ENCODE results near the gene DARS1. TPM values are rescaled to one million over a fixed set of nuclear protein-coding genes. Genes with fewer than 3 reads are reported as not detected.

Gene DARS1
- total RNA-seq, 4 donors from 2014 or later = 27.1 to 127 (median 62.1) TPM

DNA sequence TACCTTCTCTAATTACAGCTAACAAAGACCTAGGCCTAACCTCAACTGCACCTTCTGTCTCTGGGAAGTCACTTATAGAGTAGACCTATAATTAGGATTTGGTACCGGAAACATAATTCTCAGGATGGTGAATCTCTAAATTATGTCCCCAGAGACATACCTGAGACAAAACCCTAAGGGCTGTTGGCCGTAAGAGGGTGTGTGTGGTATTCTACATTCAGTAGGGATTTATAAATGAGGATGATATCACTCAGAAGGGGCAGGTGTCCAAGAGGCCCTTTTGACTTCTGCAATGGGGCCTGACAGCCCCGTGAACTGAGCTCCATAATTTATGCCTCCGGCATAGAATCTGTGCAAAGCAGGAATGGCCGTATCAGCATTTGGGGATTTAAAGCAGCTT lies 13.5 kb upstream of the DARS1 start:
- Histone ChIP-seq H3K27ac (no peak overlapping the region), H3K4me3 (no peak overlapping the region), H3K4me1 (no peaks in the 10 kb centered on the region), H3K27me3 (no peaks in the 10 kb centered on the region), H3K36me3 (no peaks in the 10 kb centered on the region), H3K9me3 (no peaks in the 10 kb centered on the region)
- no peak for TF ChIP-seq CTCF (IDR thresholded peaks at IDR 0.05)
- no peak for TF ChIP-seq POLR2A (IDR thresholded peaks at IDR 0.05)
- no peak for DNase-seq
- intact Hi-C loops (cut with DNase I; ENCODE audit: low total_unique reads) = no loop called here

DNA sequence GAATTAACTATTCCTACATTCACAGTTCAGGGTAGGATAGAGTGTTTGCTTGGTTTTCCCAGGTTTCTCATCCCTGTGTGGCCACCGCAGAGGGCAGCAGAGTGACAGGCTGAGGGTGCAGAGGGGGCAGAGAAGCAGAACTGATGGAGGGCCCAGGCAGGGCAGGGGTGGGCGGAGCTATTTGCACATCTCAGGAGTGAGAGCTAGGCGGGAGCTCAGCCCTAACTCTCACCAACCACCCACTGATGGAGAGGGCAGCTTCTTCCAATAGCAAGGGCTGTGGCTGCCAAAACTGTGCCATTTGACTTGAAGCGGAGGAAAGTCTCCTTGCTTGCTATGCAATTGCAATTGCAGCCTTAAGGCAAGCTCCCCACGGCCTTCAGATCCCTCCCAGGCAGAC lies 12.0 kb upstream of the DARS1 start:
- Histone ChIP-seq H3K4me1 (no peaks in the 10 kb centered on the region), H3K4me3 (no peak overlapping the region), H3K27me3 (no peaks in the 10 kb centered on the region), H3K27ac (no peak overlapping the region), H3K36me3 (no peaks in the 10 kb centered on the region), H3K9me3 (no peaks in the 10 kb centered on the region)
- TF ChIP-seq POLR2A (IDR thresholded peaks at IDR 0.05) = no peak
- TF ChIP-seq CTCF (IDR thresholded peaks at IDR 0.05) = no peak
- intact Hi-C loops (cut with DNase I; ENCODE audit: low total_unique reads) = no loop called here
- no peak for DNase-seq

DNA sequence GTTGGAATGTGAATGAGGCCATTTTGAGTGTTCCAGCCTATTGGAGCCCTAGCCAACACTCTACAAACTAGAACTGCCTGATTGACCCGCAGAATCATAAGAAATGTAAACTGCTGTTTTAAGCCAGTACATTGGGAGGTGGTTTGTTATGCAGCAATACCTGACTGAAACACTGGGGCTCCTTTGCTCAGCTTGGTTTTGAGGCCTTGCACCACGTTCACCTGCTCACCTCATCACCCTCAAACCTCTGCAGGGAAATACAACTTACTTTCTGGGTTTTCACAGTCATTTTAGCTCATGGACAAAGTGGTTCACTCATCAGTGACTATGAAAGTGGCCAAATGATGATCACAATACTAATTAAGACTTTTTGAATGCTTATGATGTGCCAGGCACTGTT lies 10.9 kb upstream of the DARS1 start:
- Histone ChIP-seq H3K36me3 (no peaks in the 10 kb centered on the region), H3K9me3 (no peaks in the 10 kb centered on the region), H3K27me3 (no peaks in the 10 kb centered on the region), H3K4me1 (no peaks in the 10 kb centered on the region), H3K4me3 (no peak overlapping the region), H3K27ac (no peak overlapping the region)
- TF ChIP-seq POLR2A (IDR thresholded peaks at IDR 0.05) (no peak), CTCF (IDR thresholded peaks at IDR 0.05) (no peak)
- intact Hi-C loops (cut with DNase I; ENCODE audit: low total_unique reads) = no loop called here
- no peak for DNase-seq

DNA sequence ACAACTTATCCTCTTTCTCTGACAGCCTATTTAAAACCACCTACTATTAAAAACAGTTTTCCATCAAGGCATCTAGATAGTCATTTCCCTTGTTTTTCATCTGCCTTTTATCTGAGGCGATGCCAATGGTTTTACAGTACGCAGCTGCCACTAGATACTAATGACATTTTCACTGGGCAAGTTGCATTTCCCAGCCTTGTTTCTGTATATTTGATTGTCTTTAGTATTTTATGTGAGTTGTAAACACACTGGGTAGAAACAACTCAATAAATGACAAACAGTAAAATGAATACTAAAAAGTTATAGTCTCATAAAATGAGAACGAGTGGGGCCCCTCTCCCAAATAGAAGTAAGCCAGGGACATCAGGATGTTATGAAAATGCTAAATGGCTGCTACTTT lies 8.9 kb upstream of the DARS1 start:
- Histone ChIP-seq H3K36me3 (no peaks in the 10 kb centered on the region), H3K4me3 (no peak overlapping the region), H3K9me3 (no peaks in the 10 kb centered on the region), H3K27ac (no peak overlapping the region), H3K27me3 (no peaks in the 10 kb centered on the region), H3K4me1 (no peaks in the 10 kb centered on the region)
- intact Hi-C loops (cut with DNase I; ENCODE audit: low total_unique reads) = no loop called here
- DNase-seq = no peak
- TF ChIP-seq CTCF (IDR thresholded peaks at IDR 0.05) (no peak), POLR2A (IDR thresholded peaks at IDR 0.05) (no peak)

DNA sequence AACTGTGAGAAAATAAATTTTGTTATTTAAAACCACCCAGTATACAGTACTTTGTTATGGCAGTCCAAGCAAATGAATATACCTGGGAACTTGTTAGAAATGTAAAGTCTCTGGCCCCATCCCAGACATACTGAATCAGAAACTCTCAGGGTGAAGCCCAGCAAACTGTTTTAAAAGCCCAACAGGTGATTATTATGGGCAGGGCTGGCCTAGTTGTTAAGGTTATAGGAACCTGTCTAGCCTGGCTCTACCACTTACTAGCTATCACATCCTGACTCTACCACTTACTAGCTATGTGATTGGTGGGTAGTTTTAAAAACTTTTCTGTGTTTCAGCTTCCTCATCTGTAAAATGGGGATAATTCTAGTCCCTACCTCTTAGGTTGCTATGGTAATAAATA lies 8.0 kb upstream of the DARS1 start:
- Histone ChIP-seq H3K4me1 (no peaks in the 10 kb centered on the region), H3K9me3 (no peaks in the 10 kb centered on the region), H3K4me3 (no peak overlapping the region), H3K36me3 (no peaks in the 10 kb centered on the region), H3K27ac (no peak overlapping the region), H3K27me3 (no peaks in the 10 kb centered on the region)
- TF ChIP-seq POLR2A (IDR thresholded peaks at IDR 0.05) = no peak
- TF ChIP-seq CTCF (IDR thresholded peaks at IDR 0.05) = no peak
- DNase-seq = no peak
- intact Hi-C loops (cut with DNase I; ENCODE audit: low total_unique reads) = no loop called here
